DOHH2 (cell line): ENCODE data around the gene IL23R.

Experiments
- H3F3A ChIP-seq: fragments of 200-600 bp; sonication (generic), shearing (Covaris generic); 2 replicates; pipeline ENCODE4 v1.6.0; 2016; ENCODE audit warnings: antibody characterized with exemption, mild to moderate bottlenecking; ENCODE audit not compliant: control insufficient read depth, insufficient read depth
- H3K27ac ChIP-seq: fragments of 200-600 bp; sonication (generic); 2 replicates; pipeline ENCODE4 v1.5.1; 2014; ENCODE audit warnings: low read depth, mild to moderate bottlenecking, low read length, moderate library complexity
- H3K27me3 ChIP-seq: fragments of 200-600 bp; sonication (generic); 2 replicates; pipeline ENCODE4 v1.6.1; 2014; ENCODE audit warnings: mild to moderate bottlenecking, low read length, mixed read lengths; ENCODE audit not compliant: control insufficient read depth
- H3K36me3 ChIP-seq: fragments of 200-600 bp; sonication (generic); 2 replicates; pipeline ENCODE4 v1.6.1; 2014; ENCODE audit warnings: mild to moderate bottlenecking, low read length, moderate library complexity, mixed read lengths; ENCODE audit not compliant: control insufficient read depth
- H3K4me1 ChIP-seq: fragments of 200-600 bp; sonication (generic); 2 replicates; pipeline ENCODE4 v1.6.1; 2014; ENCODE audit warnings: mild to moderate bottlenecking, low read length, mixed read lengths; ENCODE audit not compliant: control insufficient read depth
- H3K4me2 ChIP-seq: fragments of 200-600 bp; sonication (generic); 2 replicates; pipeline ENCODE4 v1.6.0; 2014; ENCODE audit warnings: mild to moderate bottlenecking, low read length, moderate library complexity
- H3K4me3 ChIP-seq: fragments of 200-600 bp; sonication (generic); 2 replicates; pipeline ENCODE4 v1.5.1; 2014; ENCODE audit warnings: mild to moderate bottlenecking, low read length, mixed read lengths
- H3K79me2 ChIP-seq: fragments of 200-600 bp; sonication (generic); 2 replicates; pipeline ENCODE4 v1.6.1; 2014; ENCODE audit warnings: mild to moderate bottlenecking, low read length, mixed read lengths; ENCODE audit not compliant: control insufficient read depth
- H3K9me2 ChIP-seq: fragments of 200-600 bp; sonication (generic); replicated peaks from 2 replicates; pipeline ENCODE4 v1.6.1; 2014; ENCODE audit warnings: mild to moderate bottlenecking, low read length, mixed read lengths; ENCODE audit not compliant: control insufficient read depth
- H3K9me3 ChIP-seq: fragments of 200-600 bp; sonication (generic); 2 replicates; pipeline ENCODE4 v1.6.1; 2014; ENCODE audit warnings: antibody characterized with exemption, low read length, mixed read lengths; ENCODE audit not compliant: control insufficient read depth, insufficient read depth
- H4K20me1 ChIP-seq: fragments of 200-600 bp; sonication (generic); 2 replicates; pipeline ENCODE4 v1.6.0; 2014; ENCODE audit warnings: low read depth, mild to moderate bottlenecking, antibody characterized with exemption, low read length, moderate library complexity; ENCODE audit not compliant: control insufficient read depth, insufficient read depth
- EZH2phosphoT487 ChIP-seq: fragments of 200-600 bp; sonication (generic); IDR thresholded peaks from 2 replicates; pipeline ENCODE4 v1.6.1; 2017; ENCODE audit warnings: borderline replicate concordance, mild to moderate bottlenecking, antibody characterized with exemption, low read length, moderate library complexity, mixed read lengths
- TF ChIP-seq, protein P1 (sequence below): fragments of 200-600 bp; sonication (generic); IDR thresholded peaks from one replicate; pipeline ENCODE4 v1.5.1; 2014; ENCODE audit warnings: antibody characterized with exemption, mild to moderate bottlenecking, low read depth, low read length; ENCODE audit not compliant: poor library complexity, severe bottlenecking

The IL23R gene

DNA sequence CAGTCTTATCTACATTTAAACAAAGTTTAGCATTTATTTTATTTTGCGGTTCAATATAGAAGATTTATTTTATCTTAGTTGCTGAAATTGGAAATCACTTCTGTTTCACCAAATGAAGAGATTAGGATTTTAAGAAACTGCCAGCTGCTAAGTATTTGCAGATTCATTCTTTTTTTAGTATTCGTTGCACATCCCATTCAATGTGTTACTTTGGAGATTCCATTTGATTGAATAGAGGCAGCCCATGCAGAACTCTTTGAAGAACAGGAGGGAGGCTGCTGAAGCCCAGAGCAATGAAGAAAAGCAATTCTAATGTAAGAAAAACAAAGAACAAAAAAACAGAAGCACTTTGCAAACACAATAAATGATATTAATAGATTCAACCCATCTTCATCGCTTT, 102.8 kb downstream of the IL23R start:
- Histone ChIP-seq H3K79me2 (no peaks in the 10 kb centered on the region), H3K27ac (no peak overlapping the region), H3K9me2 (no peaks in the 10 kb centered on the region; the same call in 1 of the 2 replicates), H4K20me1 (no peaks in the 10 kb centered on the region), H3K27me3 (no peaks in the 10 kb centered on the region), H3K36me3 (no peaks in the 10 kb centered on the region), H3K4me3 (no peak overlapping the region), H3K4me1 (peaks cover 11% of the 10 kb centered on the region), H3F3A (no peaks in the 10 kb centered on the region), H3K9me3 (no peaks in the 10 kb centered on the region), H3K4me2 (no peak overlapping the region)
- TF ChIP-seq, protein P1, sequence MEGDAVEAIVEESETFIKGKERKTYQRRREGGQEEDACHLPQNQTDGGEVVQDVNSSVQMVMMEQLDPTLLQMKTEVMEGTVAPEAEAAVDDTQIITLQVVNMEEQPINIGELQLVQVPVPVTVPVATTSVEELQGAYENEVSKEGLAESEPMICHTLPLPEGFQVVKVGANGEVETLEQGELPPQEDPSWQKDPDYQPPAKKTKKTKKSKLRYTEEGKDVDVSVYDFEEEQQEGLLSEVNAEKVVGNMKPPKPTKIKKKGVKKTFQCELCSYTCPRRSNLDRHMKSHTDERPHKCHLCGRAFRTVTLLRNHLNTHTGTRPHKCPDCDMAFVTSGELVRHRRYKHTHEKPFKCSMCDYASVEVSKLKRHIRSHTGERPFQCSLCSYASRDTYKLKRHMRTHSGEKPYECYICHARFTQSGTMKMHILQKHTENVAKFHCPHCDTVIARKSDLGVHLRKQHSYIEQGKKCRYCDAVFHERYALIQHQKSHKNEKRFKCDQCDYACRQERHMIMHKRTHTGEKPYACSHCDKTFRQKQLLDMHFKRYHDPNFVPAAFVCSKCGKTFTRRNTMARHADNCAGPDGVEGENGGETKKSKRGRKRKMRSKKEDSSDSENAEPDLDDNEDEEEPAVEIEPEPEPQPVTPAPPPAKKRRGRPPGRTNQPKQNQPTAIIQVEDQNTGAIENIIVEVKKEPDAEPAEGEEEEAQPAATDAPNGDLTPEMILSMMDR, result no peak
- TF ChIP-seq EZH2phosphoT487, result no peak

DNA sequence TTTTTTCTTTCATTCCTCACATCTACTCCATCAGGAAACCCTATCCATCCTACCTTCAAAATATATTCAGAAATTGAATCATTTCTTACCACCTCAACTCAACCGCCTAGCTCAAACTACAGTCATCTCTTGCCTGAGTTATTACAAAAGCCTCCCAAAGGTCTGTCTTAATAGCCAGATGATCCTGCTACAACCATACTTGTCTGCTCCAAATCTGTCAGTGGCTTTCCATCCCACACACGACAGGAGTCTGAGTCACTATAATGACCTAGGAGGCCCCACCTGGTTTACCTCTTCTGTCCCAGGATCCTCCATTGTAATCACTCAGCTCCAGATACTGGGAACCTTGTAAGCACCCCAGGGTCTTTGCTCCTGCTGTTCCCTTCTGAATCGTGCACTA, 104.3 kb downstream of the IL23R start:
- no peak for TF ChIP-seq EZH2phosphoT487
- TF ChIP-seq, protein P1, result no peak
- Histone ChIP-seq H3K79me2 (no peaks in the 10 kb centered on the region), H3K9me3 (no peaks in the 10 kb centered on the region; the same call in 1 of the 2 replicates)

DNA sequence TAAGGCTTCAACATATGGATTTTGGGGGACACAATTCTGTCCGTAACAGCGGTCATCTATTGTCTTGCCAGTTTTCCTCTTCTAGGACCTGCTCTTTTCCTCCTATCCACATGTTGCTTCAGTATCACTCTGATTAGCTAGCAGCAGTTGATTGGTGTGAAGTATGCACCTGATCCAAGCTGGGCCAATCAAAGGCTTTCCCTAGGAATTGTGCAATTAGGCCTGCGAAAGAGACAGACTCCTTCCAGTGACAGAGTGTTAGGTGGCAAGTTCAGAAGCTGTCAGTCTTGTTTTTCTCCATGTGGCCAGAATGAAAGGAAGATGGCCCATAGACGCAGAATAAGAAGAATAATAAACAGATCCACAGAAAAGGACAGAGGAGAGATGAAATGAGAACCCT, 107.3 kb downstream of the IL23R start:
- Histone ChIP-seq H3F3A (no peaks in the 10 kb centered on the region), H4K20me1 (no peaks in the 10 kb centered on the region), H3K27ac (no peak overlapping the region), H3K79me2 (no peaks in the 10 kb centered on the region), H3K9me2 (no peaks in the 10 kb centered on the region; the same call in 1 of the 2 replicates), H3K27me3 (no peaks in the 10 kb centered on the region), H3K9me3 (no peaks in the 10 kb centered on the region; the same call in 1 of the 2 replicates), H3K36me3 (no peaks in the 10 kb centered on the region), H3K4me2 (no peak overlapping the region), H3K4me3 (no peak overlapping the region), H3K4me1 (no peaks in the 10 kb centered on the region)
- TF ChIP-seq EZH2phosphoT487, result no peak
- TF ChIP-seq, protein P1, result no peak

More for the DNA sequence above, 104.3 kb downstream of the IL23R start:
- H3K27me3 ChIP-seq, result no peaks in the 10 kb centered on the region
- no peaks in the 10 kb centered on the region for H3K36me3 ChIP-seq
- no peaks in the 10 kb centered on the region for H3K4me1 ChIP-seq
- no peaks in the 10 kb centered on the region for H4K20me1 ChIP-seq
- H3K9me2 ChIP-seq, result no peaks in the 10 kb centered on the region; the same call in 1 of the 2 replicates
- no peaks in the 10 kb centered on the region for H3F3A ChIP-seq
- no peak overlapping the region for H3K4me2 ChIP-seq
- H3K4me3 ChIP-seq, result no peak overlapping the region
- no peak overlapping the region for H3K27ac ChIP-seq
